Measurements from ENCODE around the gene AGMAT.
A peak's percentile ranks its signal among the peaks of the same experiment; 100 is the strongest.

AGMAT gene

GRCh38 chr1:15584489-15585363, at the start of gene AGMAT:
Gene AGMAT, minus strand, starts transcription at chr1:15585051. Its CDS starts 84 bp downstream, at chr1:15584967.
- DNase-seq (ENCODE audit: low read depth): no peak

DNA sequence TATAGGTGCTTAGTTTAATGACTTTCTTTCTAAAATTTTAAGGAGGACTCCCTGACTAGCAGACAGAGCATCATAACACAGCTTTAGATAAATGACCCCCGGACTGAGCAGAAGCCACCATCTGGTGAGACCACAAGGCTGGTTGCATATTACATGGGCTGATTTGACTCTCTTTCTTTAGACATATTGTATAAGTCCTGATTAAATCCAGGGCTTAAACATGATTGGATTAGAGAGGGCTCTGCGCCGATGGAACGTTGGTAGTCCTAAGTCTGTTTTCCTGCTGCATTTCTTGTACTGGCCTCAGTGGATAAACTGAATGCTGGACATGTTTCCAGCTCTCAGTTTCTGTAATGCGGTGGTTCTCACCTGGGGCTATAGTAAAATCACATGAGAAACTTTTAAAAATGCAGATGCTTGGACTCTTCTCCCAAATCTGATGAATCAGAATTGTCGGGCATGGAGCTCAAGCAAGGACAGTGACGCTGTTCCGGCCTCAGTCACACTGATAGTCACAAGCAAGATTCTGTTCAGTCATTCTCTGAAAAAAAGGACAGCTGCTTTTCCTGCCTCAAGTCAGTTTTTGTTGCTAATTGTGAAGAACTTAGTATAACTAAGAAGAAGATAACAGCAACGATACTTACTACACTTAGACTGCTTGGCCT, 49.0 kb upstream of the AGMAT start:
- no peak for DNase-seq (ENCODE audit: low read depth)

GRCh38 chr1:15628003-15628402, 43.2 kb upstream of the AGMAT start:
- no peak for DNase-seq (ENCODE audit: low read depth)

GRCh38 chr1:15627343-15627988, 42.6 kb upstream of the AGMAT start:
- DNase-seq (ENCODE audit: low read depth): no peak

GRCh38 chr1:15626269-15626950, 41.6 kb upstream of the AGMAT start:
- DNase-seq (ENCODE audit: low read depth): no peak

- DNase-seq (ENCODE audit: low read depth): no peak
Measured at GRCh38 chr1:15625056-15625917, 40.4 kb upstream of the AGMAT start.

DNA sequence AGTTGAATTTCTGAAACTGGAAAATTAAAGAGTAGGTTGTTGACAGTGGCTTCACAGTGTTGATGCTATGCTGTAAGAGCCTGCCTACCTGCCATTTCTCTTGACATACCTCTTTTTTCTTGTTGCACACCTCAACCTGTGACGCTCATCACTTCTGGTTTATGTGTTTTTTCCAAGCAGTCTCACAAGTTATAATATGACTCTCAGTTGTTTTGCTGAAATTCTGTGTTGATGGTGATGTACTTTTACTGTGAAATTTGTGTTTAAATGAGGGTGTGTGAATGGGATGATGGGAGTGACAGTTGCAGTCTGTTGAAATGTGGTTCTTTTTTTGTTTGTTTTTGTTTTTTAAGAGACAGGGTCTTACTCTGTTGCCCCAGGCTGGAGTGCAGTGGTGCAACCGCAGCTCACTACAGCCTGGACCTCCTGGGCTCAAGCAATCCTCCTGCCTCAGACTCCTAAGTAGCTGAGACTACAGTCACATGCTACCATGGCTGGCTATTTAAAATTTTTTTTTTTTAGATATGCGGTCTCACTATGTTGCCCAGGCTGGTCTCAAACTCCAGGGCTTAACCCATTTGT, 39.4 kb upstream of the AGMAT start:
- DNase-seq (ENCODE audit: low read depth): no peak

DNA sequence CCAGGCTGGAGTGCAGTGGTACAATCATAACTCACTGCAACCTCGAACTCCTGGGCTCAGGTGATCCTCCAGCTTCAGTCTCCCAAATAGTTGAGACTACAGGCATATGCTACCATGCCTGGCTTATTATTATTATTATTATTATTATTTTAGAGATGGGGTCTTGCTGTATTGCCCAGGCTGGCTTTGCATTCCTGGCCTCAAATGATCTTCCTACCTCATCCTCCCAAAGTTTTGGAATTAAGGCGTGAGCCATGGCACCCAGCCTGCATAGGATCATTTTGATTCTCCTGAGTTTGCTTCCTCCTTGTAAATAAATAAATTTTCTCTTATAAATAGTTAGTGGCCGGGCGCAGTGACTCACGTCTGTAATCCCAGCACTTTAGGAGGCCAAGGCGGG, 38.6 kb upstream of the AGMAT start:
- no peak for DNase-seq (ENCODE audit: low read depth)

GRCh38 chr1:15622712-15623373, 38.0 kb upstream of the AGMAT start:
- DNase-seq (ENCODE audit: low read depth): no peak

- no peak for DNase-seq (ENCODE audit: low read depth)
Measured at GRCh38 chr1:15621975-15622374, 37.1 kb upstream of the AGMAT start.

GRCh38 chr1:15620902-15621682, 36.2 kb upstream of the AGMAT start:
- no peak for DNase-seq (ENCODE audit: low read depth)

DNA sequence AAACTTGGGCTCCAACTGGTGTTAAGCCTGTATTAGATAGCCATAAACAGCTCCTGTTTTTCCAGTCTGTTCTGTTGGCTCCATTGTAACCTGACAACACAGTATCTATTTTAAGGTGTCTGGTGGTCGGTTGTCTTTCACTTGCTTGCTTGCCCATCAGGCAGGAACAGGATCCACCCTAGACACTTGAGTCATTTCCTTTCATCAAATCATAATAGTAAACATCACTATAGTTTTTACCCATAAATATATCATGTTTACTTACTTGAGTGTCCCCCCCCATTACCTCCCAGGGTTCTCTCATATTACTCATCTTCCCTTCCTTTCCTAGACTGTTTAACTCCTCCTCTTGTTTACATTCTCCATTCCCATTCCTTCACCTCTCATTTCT, 35.3 kb upstream of the AGMAT start:
- DNase-seq (ENCODE audit: low read depth): no peak

GRCh38 chr1:15618655-15619525, 34.0 kb upstream of the AGMAT start:
- no peak for DNase-seq (ENCODE audit: low read depth)

DNA sequence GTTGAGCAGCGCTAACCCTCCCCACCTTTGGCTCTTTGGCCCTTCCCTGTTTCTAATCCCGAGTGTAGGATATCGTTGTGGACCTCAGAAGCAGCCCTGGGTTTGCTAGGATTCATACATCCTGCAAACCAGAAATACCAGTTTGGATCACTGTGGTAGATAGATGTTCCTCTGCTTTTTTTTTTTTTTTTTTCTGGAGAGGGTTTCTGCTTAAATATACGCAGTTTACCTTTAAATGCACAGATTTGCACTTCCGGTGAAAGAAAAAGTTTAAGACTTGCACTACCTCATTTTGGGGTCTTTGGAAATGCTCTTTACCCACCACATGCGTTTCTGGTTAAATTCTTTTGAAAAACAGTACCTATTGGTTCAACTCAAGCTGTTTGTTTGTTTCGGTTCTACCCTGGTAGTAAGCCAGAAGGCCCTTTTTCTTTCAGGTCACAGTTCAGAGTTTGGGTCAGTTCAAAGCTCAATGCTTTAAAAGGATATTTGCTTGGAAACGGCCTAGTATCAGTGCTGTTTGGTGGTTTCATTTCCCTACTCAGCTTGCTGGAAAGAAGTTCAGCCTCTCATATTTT, 33.3 kb upstream of the AGMAT start:
- DNase-seq (ENCODE audit: low read depth): no peak

DNA sequence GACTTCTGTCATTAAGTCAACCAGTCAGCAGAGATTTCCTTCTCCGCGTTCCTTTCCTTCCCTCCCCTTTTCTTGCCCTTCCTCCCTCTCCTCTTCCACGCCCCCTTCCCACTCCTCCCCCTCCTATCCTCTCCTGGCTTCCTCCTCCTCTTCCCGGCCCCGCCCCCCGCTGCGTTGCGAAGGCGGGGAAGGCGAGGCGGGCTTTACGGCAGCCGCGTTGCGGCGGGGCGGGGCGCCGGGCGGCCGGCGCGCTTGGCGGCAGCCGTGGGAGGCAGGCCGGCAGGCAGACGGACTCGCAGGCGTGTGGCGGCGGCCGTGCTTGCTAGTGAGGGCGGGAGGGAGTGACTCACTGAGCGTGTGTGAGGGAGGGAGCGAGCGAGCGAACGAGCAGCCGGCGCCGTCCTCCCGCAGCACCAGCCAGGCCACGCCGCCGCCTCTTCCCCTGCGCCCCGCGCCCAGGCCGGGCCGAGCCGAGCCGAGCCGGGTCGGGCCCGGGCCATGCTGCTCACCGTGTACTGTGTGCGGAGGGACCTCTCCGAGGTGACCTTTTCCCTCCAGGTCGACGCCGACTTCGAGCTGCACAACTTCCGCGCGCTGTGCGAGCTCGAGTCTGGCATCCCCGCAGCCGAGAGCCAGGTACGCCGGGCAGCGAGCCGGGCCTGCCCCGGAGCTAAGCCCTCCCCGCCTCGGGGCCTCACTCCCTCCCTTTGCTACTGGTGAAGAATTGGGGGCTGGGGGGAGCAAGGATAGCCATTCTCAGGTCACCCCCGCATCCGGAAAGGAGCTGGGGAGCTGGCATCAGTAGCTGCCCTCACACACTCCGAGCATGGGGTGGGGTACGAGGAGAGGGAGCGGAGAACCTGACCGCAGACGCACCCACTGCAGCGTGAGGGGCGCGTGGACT, 32.6 kb upstream of the AGMAT start, which contains the start of gene DDI2:
DDI2 (plus strand) TSS at position 286 of the 904 bp plus-strand sequence; CDS start at position 499, 213 bp downstream.
- DNase-seq (ENCODE audit: low read depth): peak; percentile 97

DNA sequence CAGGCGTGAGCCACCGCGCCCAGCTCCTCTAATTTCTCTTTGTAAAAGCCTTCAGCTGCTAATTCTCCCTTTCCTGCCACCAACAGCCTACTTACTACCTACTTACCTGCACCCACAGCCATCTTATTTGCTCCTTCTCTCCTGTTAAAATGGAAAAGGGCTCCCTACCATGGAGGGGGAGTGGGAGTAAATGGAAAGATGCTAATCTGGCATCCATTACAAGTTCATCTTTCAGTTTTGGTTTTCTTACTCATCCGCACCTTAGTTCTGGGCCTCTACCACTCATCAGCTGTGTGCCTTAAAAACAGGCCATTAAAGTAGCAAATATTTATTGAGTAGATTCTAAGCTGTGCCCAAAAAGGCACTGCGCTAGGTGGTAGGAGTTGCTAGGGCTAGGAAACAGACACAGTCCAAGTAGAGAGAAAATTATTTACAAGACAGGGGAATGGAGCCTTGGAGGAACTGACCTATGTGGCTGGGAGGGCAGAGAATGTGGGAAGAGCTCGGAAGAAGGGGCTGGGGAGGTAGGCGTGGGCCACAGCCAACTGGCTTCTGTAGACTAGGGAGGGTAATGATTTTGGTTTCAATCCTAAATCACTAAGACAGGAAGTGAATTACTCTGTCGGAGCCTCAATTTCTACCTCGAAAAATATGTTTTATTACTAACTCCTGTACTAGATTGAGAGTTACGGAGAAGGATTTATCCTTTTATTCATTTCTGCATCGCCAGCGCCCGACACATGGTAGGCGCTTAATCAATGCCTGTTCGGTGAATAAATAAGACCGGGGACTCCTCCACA, 31.7 kb upstream of the AGMAT start:
- DNase-seq (ENCODE audit: low read depth): no peak

Measured in stromal cell of bone marrow (primary cell).